GM15510 (cell line): ENCODE measurements around the gene JAG1.

Experiments used
- POLR2A ChIP-seq: IDR thresholded peaks from 3 replicates; pipeline ENCODE4 v1.6.1; 2011; ENCODE audit warnings: borderline replicate concordance; ENCODE audit not compliant: insufficient read length; ENCODE audit errors: extremely low read depth

JAG1 gene

GRCh38 chr20:10651227-10651990, 22.4 kb downstream of the JAG1 start:
- no peak for TF ChIP-seq POLR2A

- TF ChIP-seq POLR2A: no peak
These were observed 24.0 kb downstream of the JAG1 start for GRCh38 chr20:10649797-10650160.

GRCh38 chr20:10649080-10649796, 24.6 kb downstream of the JAG1 start:
- TF ChIP-seq POLR2A: no peak

GRCh38 chr20:10648651-10649050, 25.1 kb downstream of the JAG1 start:
- TF ChIP-seq POLR2A: no peak

GRCh38 chr20:10647909-10648308, 25.9 kb downstream of the JAG1 start:
- no peak for TF ChIP-seq POLR2A

- TF ChIP-seq POLR2A: no peak
These were observed 26.3 kb downstream of the JAG1 start for GRCh38 chr20:10647471-10647870.

- no peak for TF ChIP-seq POLR2A
These were observed 26.8 kb downstream of the JAG1 start for GRCh38 chr20:10646886-10647420.

- TF ChIP-seq POLR2A: no peak
These were observed 27.8 kb downstream of the JAG1 start for GRCh38 chr20:10646006-10646405.

GRCh38 chr20:10645205-10645570, 28.6 kb downstream of the JAG1 start:
- no peak for TF ChIP-seq POLR2A

GRCh38 chr20:10644458-10645204, 29.2 kb downstream of the JAG1 start:
- TF ChIP-seq POLR2A: no peak

GRCh38 chr20:10643560-10643873, 30.3 kb downstream of the JAG1 start:
- no peak for TF ChIP-seq POLR2A

- no peak for TF ChIP-seq POLR2A
These were observed 30.8 kb downstream of the JAG1 start for GRCh38 chr20:10642856-10643559.

GRCh38 chr20:10641893-10642292, 31.9 kb downstream of the JAG1 start:
- no peak for TF ChIP-seq POLR2A

GRCh38 chr20:10641467-10641866, 32.3 kb downstream of the JAG1 start:
- no peak for TF ChIP-seq POLR2A

- TF ChIP-seq POLR2A: no peak
These were observed 32.9 kb downstream of the JAG1 start for GRCh38 chr20:10640897-10641296.
